ENCODE data around the gene UNC13A.

DNA sequence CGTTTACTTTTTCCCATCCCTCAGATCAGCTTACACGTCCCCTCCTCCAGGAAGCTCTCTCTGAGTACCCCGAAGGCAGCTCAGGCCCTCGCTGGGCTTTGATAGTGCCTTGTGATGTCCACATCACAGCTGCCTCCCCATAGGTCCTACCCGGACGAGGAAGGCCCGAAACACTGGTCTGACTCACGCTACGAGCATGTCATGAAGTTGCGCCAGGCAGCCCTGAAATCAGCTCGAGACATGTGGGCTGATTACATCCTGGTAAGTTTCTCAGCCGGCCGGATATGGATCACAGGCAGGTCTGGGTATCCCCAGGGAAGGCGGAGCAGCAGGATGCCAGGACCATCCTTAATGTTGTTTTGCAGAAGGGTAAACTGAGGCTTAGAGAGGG, 128.0 kb downstream of the UNC13A start:
- TF ChIP-seq, protein P1, sequence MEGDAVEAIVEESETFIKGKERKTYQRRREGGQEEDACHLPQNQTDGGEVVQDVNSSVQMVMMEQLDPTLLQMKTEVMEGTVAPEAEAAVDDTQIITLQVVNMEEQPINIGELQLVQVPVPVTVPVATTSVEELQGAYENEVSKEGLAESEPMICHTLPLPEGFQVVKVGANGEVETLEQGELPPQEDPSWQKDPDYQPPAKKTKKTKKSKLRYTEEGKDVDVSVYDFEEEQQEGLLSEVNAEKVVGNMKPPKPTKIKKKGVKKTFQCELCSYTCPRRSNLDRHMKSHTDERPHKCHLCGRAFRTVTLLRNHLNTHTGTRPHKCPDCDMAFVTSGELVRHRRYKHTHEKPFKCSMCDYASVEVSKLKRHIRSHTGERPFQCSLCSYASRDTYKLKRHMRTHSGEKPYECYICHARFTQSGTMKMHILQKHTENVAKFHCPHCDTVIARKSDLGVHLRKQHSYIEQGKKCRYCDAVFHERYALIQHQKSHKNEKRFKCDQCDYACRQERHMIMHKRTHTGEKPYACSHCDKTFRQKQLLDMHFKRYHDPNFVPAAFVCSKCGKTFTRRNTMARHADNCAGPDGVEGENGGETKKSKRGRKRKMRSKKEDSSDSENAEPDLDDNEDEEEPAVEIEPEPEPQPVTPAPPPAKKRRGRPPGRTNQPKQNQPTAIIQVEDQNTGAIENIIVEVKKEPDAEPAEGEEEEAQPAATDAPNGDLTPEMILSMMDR (IDR thresholded peaks at IDR 0.05; ENCODE audit: insufficient read depth, low read depth, low read length) = no peak
- TF ChIP-seq EZH2 (IDR thresholded peaks at IDR 0.05; ENCODE audit: insufficient read depth, low read length) = no peak
